GM23338 (cell line): ENCODE measurements around the gene CSKMT. TPM values are rescaled to one million over a fixed set of nuclear protein-coding genes. Genes with fewer than 3 reads are reported as not detected.

ENCODE experiments used
- ATAC-seq: fragments of 200-7000 bp; cut with Tn5 transposase; 3 replicates; pipeline ENCODE4 v1.9.1; 2020
- DNase-seq: peaks from one replicate; pipeline ENCODE4 v3.0.0-alpha.2; 2015; ENCODE audit warnings: low spot score
- H2AFZ ChIP-seq: fragments of 200-600 bp; sonication (generic); 2 replicates; pipeline ENCODE4 v1.8.0; 2016; ENCODE audit warnings: antibody characterized with exemption, mild to moderate bottlenecking, moderate library complexity
- H3F3A ChIP-seq: fragments of 200-600 bp; sonication (generic); replicated peaks from 2 replicates; pipeline ENCODE4 v1.8.0; 2017; ENCODE audit warnings: antibody characterized with exemption, mixed run types, low read depth
- H3K27ac ChIP-seq: fragments of 200-600 bp; sonication (generic); 2 replicates; pipeline ENCODE4 v1.6.1; 2016; ENCODE audit warnings: low read depth
- H3K27me3 ChIP-seq: fragments of 200-600 bp; sonication (generic); 2 replicates; pipeline ENCODE4 v1.8.0; 2016; ENCODE audit warnings: mild to moderate bottlenecking, mixed run types, moderate library complexity; ENCODE audit not compliant: insufficient read depth
- H3K36me3 ChIP-seq: fragments of 200-600 bp; sonication (generic); 2 replicates; pipeline ENCODE4 v1.8.0; 2016; ENCODE audit warnings: mild to moderate bottlenecking; ENCODE audit not compliant: insufficient read depth
- H3K4me1 ChIP-seq: fragments of 200-600 bp; sonication (generic); 2 replicates; pipeline ENCODE4 v1.8.0; 2016; ENCODE audit warnings: mild to moderate bottlenecking, moderate library complexity; ENCODE audit not compliant: insufficient read depth
- H3K4me2 ChIP-seq: fragments of 200-600 bp; sonication (generic); 2 replicates; pipeline ENCODE4 v1.7.1; 2017; ENCODE audit warnings: mixed run types
- H3K4me3 ChIP-seq: fragments of 200-600 bp; sonication (generic); 2 replicates; pipeline ENCODE4 v1.6.1; 2016; ENCODE audit warnings: mixed run types
- H3K79me2 ChIP-seq: fragments of 200-600 bp; sonication (generic); replicated peaks from 2 replicates; pipeline ENCODE4 v1.8.0; 2017; ENCODE audit warnings: mild to moderate bottlenecking; ENCODE audit not compliant: insufficient read depth
- H3K9me2 ChIP-seq: fragments of 200-600 bp; sonication (generic); 2 replicates; pipeline ENCODE4 v1.8.0; 2017; ENCODE audit not compliant: insufficient read depth
- H4K20me1 ChIP-seq: fragments of 200-600 bp; sonication (generic); replicated peaks from 2 replicates; pipeline ENCODE4 v1.8.0; 2017; ENCODE audit warnings: mild to moderate bottlenecking; ENCODE audit not compliant: insufficient read depth
- H3K27ac Mint-ChIP-seq: 2 replicates; pipeline ENCODE4 v1.8.0; 2020; ENCODE audit warnings: inconsistent platforms, mild to moderate bottlenecking, moderate library complexity, mixed read lengths
- H3K27me3 Mint-ChIP-seq: 3 replicates; pipeline ENCODE4 v1.8.0; 2022; ENCODE audit warnings: low read depth, mild to moderate bottlenecking, moderate library complexity, mixed read lengths, inconsistent platforms; ENCODE audit not compliant: insufficient read depth, poor library complexity
- H3K36me3 Mint-ChIP-seq: 3 replicates; pipeline ENCODE4 v1.8.0; 2021; ENCODE audit warnings: low read depth, mild to moderate bottlenecking, inconsistent platforms, moderate library complexity, mixed read lengths
- H3K4me1 Mint-ChIP-seq: 3 replicates; pipeline ENCODE4 v1.8.0; 2020; ENCODE audit warnings: mild to moderate bottlenecking, inconsistent platforms, mixed read lengths
- H3K4me3 Mint-ChIP-seq: 3 replicates; pipeline ENCODE4 v1.8.0; 2021; ENCODE audit warnings: moderate library complexity, mild to moderate bottlenecking, inconsistent platforms, mixed read lengths
- H3K9me3 Mint-ChIP-seq: 3 replicates; pipeline ENCODE4 v1.8.0; 2020; ENCODE audit warnings: moderate library complexity, mild to moderate bottlenecking, inconsistent platforms, mixed read lengths
- CREB1 ChIP-seq: fragments of 250-450 bp; sonication (Bioruptor Pico); IDR thresholded peaks from 2 replicates; pipeline ENCODE4 v1.5.0; 2020; ENCODE audit warnings: low read depth, mild to moderate bottlenecking, moderate library complexity
- CTCF ChIP-seq, 2 experiments: fragments of 200-600 bp in 1 of 2; sonication (generic) in 1 of 2; conservative IDR thresholded peaks; 2 replicates each; pipeline versions ENCODE4 v1.5.1 to v1.6.1; 2016 to 2017; ENCODE audit warnings: antibody characterized with exemption in 2 of 2, low read depth in 2 of 2, mild to moderate bottlenecking in 2 of 2, moderate library complexity in 1 of 2
- ETS1 ChIP-seq: IDR thresholded peaks from 2 replicates; pipeline ENCODE4 v1.6.1; 2016; ENCODE audit warnings: antibody characterized with exemption
- EZH2 ChIP-seq: fragments of 200-600 bp; sonication (generic); IDR thresholded peaks from one replicate; pipeline ENCODE4 v1.8.0; 2017; ENCODE audit warnings: antibody characterized with exemption, mild to moderate bottlenecking, low read depth; ENCODE audit not compliant: unreplicated experiment
- EZH2phosphoT487 ChIP-seq: fragments of 200-600 bp; sonication (generic); IDR thresholded peaks from one replicate; pipeline ENCODE4 v1.8.1; 2018; ENCODE audit warnings: antibody characterized with exemption; ENCODE audit not compliant: unreplicated experiment
- JUNB ChIP-seq: IDR thresholded peaks from one replicate; pipeline ENCODE4 v1.6.1; 2016; ENCODE audit warnings: antibody characterized with exemption; ENCODE audit not compliant: unreplicated experiment
- NANOG ChIP-seq: IDR thresholded peaks from 2 replicates; pipeline ENCODE4 v1.6.1; 2016; ENCODE audit warnings: antibody characterized with exemption, borderline replicate concordance
- POLR2AphosphoS5 ChIP-seq: IDR thresholded peaks from 2 replicates; pipeline ENCODE4 v1.6.1; 2016; ENCODE audit warnings: antibody characterized with exemption, low read depth
- REST ChIP-seq: IDR thresholded peaks from one replicate; pipeline ENCODE4 v1.6.1; 2018; ENCODE audit warnings: antibody characterized with exemption; ENCODE audit not compliant: unreplicated experiment
- STAT1 ChIP-seq: IDR thresholded peaks from one replicate; pipeline ENCODE4 v1.6.1; 2016; ENCODE audit warnings: antibody characterized with exemption; ENCODE audit not compliant: unreplicated experiment
- ZNF114 ChIP-seq: fragments of 250-450 bp; sonication (Bioruptor Pico); IDR thresholded peaks from 2 replicates; pipeline ENCODE4 v1.5.0; 2020; ENCODE audit warnings: mild to moderate bottlenecking, moderate library complexity
- ZNF331 ChIP-seq: fragments of 250-450 bp; sonication (Bioruptor Pico); IDR thresholded peaks from 2 replicates; pipeline ENCODE4 v1.5.0; 2020; ENCODE audit warnings: low read depth, mild to moderate bottlenecking, moderate library complexity
- ZNF462 ChIP-seq: fragments of 250-450 bp; sonication (Bioruptor Pico); IDR thresholded peaks from 2 replicates; pipeline ENCODE4 v1.5.0; 2020; ENCODE audit warnings: mild to moderate bottlenecking, moderate library complexity
- polyA plus RNA-seq: library from polyadenylated mRNA; unstranded; fragments of >200 nt; fragmentation: Nextera tagmentation; extraction: Ambion mirVana; gene quantifications from 2 replicates; pipeline ENCODE4 v1.2.1, GENCODE V29; 2016
- total RNA-seq: library from RNA; depleted of rRNA; stranded (reverse); fragments of >200 nt; shearing (Covaris generic); gene quantifications from 2 replicates; pipeline ENCODE4 v1.2.3, GENCODE V29; 2014

CSKMT gene
- total and polyA plus RNA-seq, 2 experiments from 2014 or later: 8.0 to 25.6 TPM

GRCh38 chr11:62665599-62666258 is 617 bp downstream of the CSKMT start:
- ATAC-seq: peak; percentile 2
- peaks cover 51% of the 10 kb centered on the region for H3K79me2 ChIP-seq
- H3K4me2 ChIP-seq: peak overlapping the region; percentile 97
- peak overlapping the region; percentile 98 for H3K4me3 Mint-ChIP-seq
- H3K9me2 ChIP-seq: no peaks in the 10 kb centered on the region
- peaks cover 20% of the 10 kb centered on the region for H3K36me3 ChIP-seq
- peak; percentile 42 for DNase-seq
- H3K27ac ChIP-seq: peak overlapping the region; percentile 95
- H3K27ac Mint-ChIP-seq: peak overlapping the region; percentile 98
- H3K27me3 Mint-ChIP-seq: peaks cover 14% of the 10 kb centered on the region
- no peaks in the 10 kb centered on the region; the same call in 1 of the 3 replicates for H3K9me3 Mint-ChIP-seq
- H3K36me3 Mint-ChIP-seq: peaks cover 56% of the 10 kb centered on the region
- peaks cover 17% of the 10 kb centered on the region for H3K4me1 Mint-ChIP-seq
- peak overlapping the region; percentile 99 for H3K4me3 ChIP-seq
- peaks cover 26% of the 10 kb centered on the region for H3K4me1 ChIP-seq
- no peak for TF ChIP-seq EZH2phosphoT487
- no peak for TF ChIP-seq STAT1
- TF ChIP-seq ZNF462 (CRISPR knock-in tag): no peak
- TF ChIP-seq CTCF (conservative IDR thresholded peaks at IDR 0.05; ENCODE audit: low read depth in 2 of 2): no peak
- no peak for TF ChIP-seq POLR2AphosphoS5
- TF ChIP-seq REST: no peak
- TF ChIP-seq EZH2: no peak
- TF ChIP-seq ZNF114 (CRISPR knock-in tag): no peak
- no peak for TF ChIP-seq NANOG
- no peak for TF ChIP-seq ETS1
- TF ChIP-seq JUNB: no peak
- TF ChIP-seq ZNF331 (CRISPR knock-in tag): no peak
- no peak for TF ChIP-seq CREB1 (CRISPR knock-in tag)
- peaks cover 15% of the 10 kb centered on the region for H4K20me1 ChIP-seq
- peaks cover 60% of the 10 kb centered on the region for H3F3A ChIP-seq
- H2AFZ ChIP-seq: no peak overlapping the region
- no peaks in the 10 kb centered on the region for H3K27me3 ChIP-seq
